Cardiac fibroblast (primary cell): ENCODE results near the gene ALK.

Experiments used
- DNase-seq, 2 donors: peaks; one replicate each; pipeline versions ENCODE4 v3.0.0 to v3.0.0-alpha.2; 2010; ENCODE audit warnings: low read depth in 2 of 2
- H3K4me3 ChIP-seq, 2 donors: replicated peaks in 1 of 2; 1 replicate in 1 of 2; 2 replicates in 1 of 2; pipeline ENCODE4 v1.5.1; 2011; ENCODE audit warnings: low read depth in 2 of 2, low read length in 2 of 2, mild to moderate bottlenecking in 2 of 2, moderate library complexity in 1 of 2
- CTCF ChIP-seq: IDR thresholded peaks from one replicate; pipeline ENCODE4 v1.5.1; 2011; ENCODE audit warnings: low read depth, mild to moderate bottlenecking, low read length, inconsistent platforms

ALK gene

GRCh38 chr2:29614295-29614830 lies 307.0 kb downstream of the ALK start:
- TF ChIP-seq CTCF, result no peak
- no peak for DNase-seq
- no peak overlapping the region for H3K4me3 ChIP-seq

GRCh38 chr2:29613792-29614266 lies 307.6 kb downstream of the ALK start:
- H3K4me3 ChIP-seq, result no peak overlapping the region
- DNase-seq, result no peak
- no peak for TF ChIP-seq CTCF

GRCh38 chr2:29613067-29613466 lies 308.3 kb downstream of the ALK start:
- no peak for TF ChIP-seq CTCF
- no peak for DNase-seq
- no peak overlapping the region for H3K4me3 ChIP-seq

- no peak overlapping the region for H3K4me3 ChIP-seq
- no peak for DNase-seq
- TF ChIP-seq CTCF, result no peak
These were observed 308.8 kb downstream of the ALK start for GRCh38 chr2:29612568-29612967.

GRCh38 chr2:29611850-29612249 lies 309.5 kb downstream of the ALK start:
- H3K4me3 ChIP-seq, result no peak overlapping the region
- no peak for DNase-seq
- no peak for TF ChIP-seq CTCF

- DNase-seq, result no peak
- no peak for TF ChIP-seq CTCF
- no peak overlapping the region for H3K4me3 ChIP-seq
These were observed 310.1 kb downstream of the ALK start for GRCh38 chr2:29611261-29611660.

- H3K4me3 ChIP-seq, result no peak overlapping the region
- TF ChIP-seq CTCF, result no peak
- no peak for DNase-seq
These were observed 310.8 kb downstream of the ALK start for GRCh38 chr2:29610569-29610968.
